ENCODE measurements around the gene TP63.

DNA sequence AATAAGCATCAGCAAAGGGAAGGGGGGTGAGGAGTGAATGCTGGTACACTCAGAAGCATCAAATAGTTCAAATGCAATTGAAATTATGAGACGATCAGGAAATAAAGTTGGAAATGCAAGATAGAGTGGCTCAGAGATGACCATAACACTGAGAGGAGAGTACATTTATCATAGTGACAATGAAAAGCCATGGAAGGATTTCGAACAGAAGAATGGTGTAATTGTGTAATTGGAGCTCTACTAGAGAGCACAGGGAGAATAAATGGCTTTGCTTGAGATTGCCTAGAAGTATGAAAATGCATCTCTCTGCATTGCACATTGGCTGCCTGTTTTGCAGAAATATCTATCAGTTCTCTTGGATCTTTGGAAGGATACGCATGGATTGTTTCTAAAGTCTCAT is 163.3 kb downstream of the TP63 start:
- TF ChIP-seq POLR2A (IDR thresholded peaks at IDR 0.05; ENCODE audit: low read depth, low read length) (no peak), POLR2AphosphoS5 (IDR thresholded peaks at IDR 0.05; ENCODE audit: low read depth, low read length) (no peak)
